ENCODE data around the gene TNNI3. TPM values are rescaled to one million over a fixed set of nuclear protein-coding genes. Genes with fewer than 3 reads are reported as not detected.

Gene TNNI3
- total and polyA plus RNA-seq, 4 donors, result 0.51 to 14.1 TPM; not detected in 2

DNA sequence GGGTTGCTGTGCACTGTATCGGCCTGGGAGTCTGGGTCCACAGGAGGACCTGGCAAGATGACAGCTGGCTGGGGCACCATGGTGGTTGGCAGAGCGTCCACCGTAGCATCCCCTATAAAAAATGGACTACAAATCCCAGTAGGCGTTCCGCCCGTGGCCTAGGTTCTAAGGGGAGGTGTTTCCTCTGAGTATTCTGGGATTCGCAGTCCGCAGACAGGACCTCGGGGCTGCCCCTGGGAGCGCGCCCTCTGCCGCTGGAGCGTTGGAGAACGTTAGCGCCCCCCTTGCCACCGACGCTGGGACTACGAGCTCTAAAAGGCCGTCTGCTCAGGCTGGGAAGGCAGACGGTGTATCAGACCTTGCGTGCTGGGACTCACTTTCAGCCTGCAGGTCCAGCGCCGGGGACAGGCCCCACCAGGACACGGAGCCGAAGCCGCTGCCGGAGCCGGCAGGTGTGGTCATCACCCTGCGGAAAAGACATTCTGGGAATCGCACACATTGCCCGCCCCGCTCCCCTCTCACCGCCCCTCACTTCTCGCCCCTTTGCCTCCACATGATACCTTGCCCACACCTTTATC lies 8.5 kb upstream of the TNNI3 start:
- Histone ChIP-seq H3K9me3 (ENCODE audit: control insufficient read depth, low read length) (no peaks in the 10 kb centered on the region), H3K36me3 (ENCODE audit: control insufficient read depth in 1 of 2, insufficient read depth in 2 of 2, low read length in 1 of 2) (no peaks in the 10 kb centered on the region), H3K27ac (ENCODE audit: low read depth in 1 of 2, low read length in 2 of 2) (no peak overlapping the region), H3K27me3 (ENCODE audit: control insufficient read depth in 1 of 2, insufficient read depth in 2 of 2, low read length in 1 of 2) (peaks cover 0 to 2% of the 10 kb centered on the region in 2 donors), H3K4me1 (ENCODE audit: control insufficient read depth in 1 of 2, insufficient read depth in 2 of 2, low read length in 2 of 2) (no peaks in the 10 kb centered on the region), H3K4me3 (ENCODE audit: low read length in 2 of 2) (no peak overlapping the region)
- ATAC-seq (ENCODE audit: low FRiP score), result peak; percentile 17
- intact Hi-C loops (cut with DNase I), result no loop called here
- peak in 1 of 2 donors; percentile 69 for DNase-seq
- WGBS, 2 donors, result 1 to 2% methylated on average over 34 of the region's 34 CpGs

DNA sequence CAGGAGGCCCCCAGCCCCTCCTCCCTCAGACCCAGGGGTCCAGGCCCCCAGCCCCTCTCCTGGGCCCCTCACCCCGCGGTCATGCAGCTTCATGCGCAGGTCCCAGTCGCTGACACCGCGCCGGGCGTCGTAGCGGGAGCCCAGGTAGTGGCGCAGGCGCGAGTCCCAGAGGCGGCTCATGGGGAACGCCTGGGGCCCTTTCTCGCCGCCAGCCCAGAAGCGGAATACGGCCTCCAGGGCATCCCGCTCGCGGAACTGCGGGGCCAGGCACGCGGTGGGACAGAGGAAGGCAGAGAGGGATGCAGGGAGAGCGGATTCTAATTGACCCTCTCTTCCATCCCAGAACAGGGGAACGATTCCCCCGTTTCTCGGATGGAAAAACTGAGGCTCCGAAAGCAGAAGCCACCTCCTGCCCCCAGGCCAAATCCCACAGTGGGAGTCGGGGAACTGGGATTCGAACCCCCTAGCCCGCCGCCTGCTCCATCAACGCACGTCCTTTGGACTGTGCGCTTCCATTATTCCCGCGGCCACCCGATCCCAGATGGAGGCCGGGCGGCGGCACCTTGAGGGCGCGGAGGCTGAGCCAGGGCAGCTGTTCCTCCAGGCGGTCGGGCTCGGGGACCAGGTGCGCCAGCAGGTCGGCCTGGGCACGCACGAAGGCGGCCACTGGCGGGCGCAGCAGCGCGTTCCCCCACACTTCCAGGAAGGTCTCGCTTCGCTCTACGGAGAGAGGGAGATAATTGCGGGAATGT lies 4.2 kb upstream of the TNNI3 start:
- Histone ChIP-seq H3K36me3 (ENCODE audit: control insufficient read depth in 1 of 2, insufficient read depth in 2 of 2, low read length in 1 of 2) (no peaks in the 10 kb centered on the region), H3K9me3 (ENCODE audit: control insufficient read depth, low read length) (no peaks in the 10 kb centered on the region), H3K4me3 (ENCODE audit: low read length in 2 of 2) (no peak overlapping the region), H3K4me1 (ENCODE audit: control insufficient read depth in 1 of 2, insufficient read depth in 2 of 2, low read length in 2 of 2) (no peaks in the 10 kb centered on the region), H3K27ac (ENCODE audit: low read depth in 1 of 2, low read length in 2 of 2) (no peak overlapping the region), H3K27me3 (ENCODE audit: control insufficient read depth in 1 of 2, insufficient read depth in 2 of 2, low read length in 1 of 2) (no peaks in the 10 kb centered on the region)
- ATAC-seq (ENCODE audit: low FRiP score) (no peak), DNase-seq (no peak)
- 25 to 32% methylated on average over 54 to 61 of the region's 61 CpGs for WGBS, 2 donors
- intact Hi-C loops (cut with DNase I), result no loop called here

DNA sequence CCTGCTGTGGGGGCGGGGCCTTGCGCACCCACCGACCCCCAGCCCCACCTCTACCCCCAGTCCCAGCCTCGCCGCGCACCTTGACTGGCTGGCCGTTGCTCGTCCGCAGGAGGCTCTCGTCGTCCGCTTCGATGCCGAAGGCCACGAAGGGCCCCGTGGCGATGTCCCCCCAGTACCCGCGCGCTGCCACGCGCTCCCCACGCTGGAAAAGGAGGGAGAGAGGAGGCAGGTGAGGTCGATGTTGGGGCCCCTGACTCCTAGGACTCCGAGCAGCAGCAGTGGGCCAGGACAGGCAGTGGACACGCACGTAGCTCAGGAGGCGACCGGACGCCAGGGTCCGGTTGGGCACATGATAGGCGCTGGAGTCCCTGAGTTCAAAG lies 3.4 kb upstream of the TNNI3 start:
- ATAC-seq (ENCODE audit: low FRiP score) (no peak), DNase-seq (no peak)
- Histone ChIP-seq H3K27me3 (ENCODE audit: control insufficient read depth in 1 of 2, insufficient read depth in 2 of 2, low read length in 1 of 2) (no peaks in the 10 kb centered on the region), H3K4me1 (ENCODE audit: control insufficient read depth in 1 of 2, insufficient read depth in 2 of 2, low read length in 2 of 2) (no peaks in the 10 kb centered on the region), H3K4me3 (ENCODE audit: low read length in 2 of 2) (no peak overlapping the region), H3K9me3 (ENCODE audit: control insufficient read depth, low read length) (no peaks in the 10 kb centered on the region), H3K27ac (ENCODE audit: low read depth in 1 of 2, low read length in 2 of 2) (no peak overlapping the region), H3K36me3 (ENCODE audit: control insufficient read depth in 1 of 2, insufficient read depth in 2 of 2, low read length in 1 of 2) (no peaks in the 10 kb centered on the region)
- intact Hi-C loops (cut with DNase I), result no loop called here
- WGBS, 2 donors, result 8 to 16% methylated on average over 22 to 32 of the region's 32 CpGs

DNA sequence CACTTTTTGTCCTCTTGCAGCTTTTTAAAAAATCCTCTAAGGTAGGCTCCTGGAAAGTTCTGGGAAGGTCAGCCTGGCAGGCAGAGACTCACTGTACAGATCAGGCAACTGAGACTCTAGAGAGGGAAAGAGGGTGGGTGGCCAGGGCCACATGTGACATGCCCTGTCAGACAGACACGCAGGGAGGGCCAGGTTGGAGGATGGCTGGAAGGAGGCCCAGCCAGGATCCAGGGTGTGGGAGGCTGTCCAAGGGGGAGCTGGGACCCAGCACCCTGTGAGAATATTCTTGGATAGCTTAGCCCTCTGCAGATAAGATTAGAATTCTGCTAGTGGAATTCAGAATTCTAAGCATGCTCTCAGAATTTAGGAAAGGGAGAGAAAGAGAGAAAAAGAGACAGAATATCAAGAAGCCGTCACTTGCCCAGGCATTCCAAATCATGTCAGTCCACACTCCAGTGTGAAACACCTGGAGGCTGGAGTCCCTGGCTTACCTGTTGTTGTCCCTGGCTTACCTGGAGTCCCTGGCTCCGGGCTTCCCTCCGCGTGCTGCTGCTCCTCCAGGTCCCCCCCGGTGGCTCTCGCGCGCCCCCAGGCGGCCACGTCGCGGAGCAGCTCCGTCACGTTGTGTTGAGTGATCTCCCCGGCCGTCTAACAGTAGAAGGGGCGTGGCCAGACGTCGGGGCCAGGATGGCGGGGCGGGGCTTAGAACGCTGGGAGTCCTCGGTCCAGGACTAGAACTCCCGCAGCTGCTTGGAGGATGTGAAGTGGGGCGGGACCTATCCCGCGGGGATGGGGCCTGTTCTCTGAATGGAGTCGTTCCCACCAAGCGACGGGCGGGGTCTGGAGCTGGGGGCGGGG lies 2.8 kb upstream of the TNNI3 start:
- 1 to 3% methylated on average over 30 to 33 of the region's 33 CpGs for WGBS, 2 donors
- Histone ChIP-seq H3K27ac (ENCODE audit: low read depth in 1 of 2, low read length in 2 of 2) (no peak overlapping the region), H3K4me1 (ENCODE audit: control insufficient read depth in 1 of 2, insufficient read depth in 2 of 2, low read length in 2 of 2) (no peaks in the 10 kb centered on the region), H3K36me3 (ENCODE audit: control insufficient read depth in 1 of 2, insufficient read depth in 2 of 2, low read length in 1 of 2) (no peaks in the 10 kb centered on the region), H3K9me3 (ENCODE audit: control insufficient read depth, low read length) (no peaks in the 10 kb centered on the region), H3K4me3 (ENCODE audit: low read length in 2 of 2) (no peak overlapping the region), H3K27me3 (ENCODE audit: control insufficient read depth in 1 of 2, insufficient read depth in 2 of 2, low read length in 1 of 2) (no peaks in the 10 kb centered on the region)
- intact Hi-C loops (cut with DNase I), result no loop called here
- peak; percentile 82 to 92 for DNase-seq
- peak; percentile 73 for ATAC-seq (ENCODE audit: low FRiP score)

DNA sequence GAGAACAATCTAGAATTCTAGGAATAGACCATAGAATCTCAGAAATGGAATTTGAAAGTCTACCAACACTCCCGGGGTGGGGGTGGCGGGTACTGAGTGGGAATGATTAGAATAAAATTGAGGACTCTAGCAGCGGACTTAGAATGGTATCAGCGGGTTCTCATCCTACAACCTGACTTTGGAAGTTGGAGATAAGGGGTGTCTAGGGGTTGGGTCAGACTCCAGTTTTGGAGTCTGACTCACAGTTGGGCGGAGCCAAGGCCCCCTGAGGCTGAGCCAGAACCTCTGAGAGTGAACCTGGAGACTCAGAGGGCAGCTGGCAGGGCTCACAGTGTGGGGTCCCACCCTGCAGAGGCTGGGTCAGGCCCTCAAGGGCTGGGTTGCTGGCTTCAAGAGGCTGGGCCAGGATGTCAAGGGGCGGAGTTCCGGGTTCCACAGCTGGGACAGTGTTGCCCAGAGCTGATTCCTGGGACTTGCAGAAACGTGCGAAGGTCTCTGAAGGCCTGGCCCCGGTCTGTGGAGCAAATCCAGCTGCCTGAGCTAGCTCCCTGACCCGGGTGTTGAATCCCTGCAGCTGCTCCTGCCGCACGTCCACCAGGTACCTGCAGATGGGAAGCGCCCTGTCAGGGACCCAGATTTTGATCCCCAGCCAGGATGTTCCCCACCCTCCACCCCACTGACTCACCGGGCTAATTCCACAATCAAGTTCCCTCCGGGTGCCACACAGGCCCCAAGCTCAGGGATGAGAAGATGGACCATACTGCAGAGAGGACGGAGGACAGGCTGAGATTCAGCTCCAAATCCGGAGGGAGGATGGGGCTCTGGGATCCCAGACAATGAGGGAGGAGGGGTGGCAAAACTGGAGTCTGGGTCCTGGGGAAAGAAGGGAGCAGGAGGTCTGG lies 1.6 kb upstream of the TNNI3 start:
- Histone ChIP-seq H3K27ac (ENCODE audit: low read depth in 1 of 2, low read length in 2 of 2) (no peak overlapping the region), H3K36me3 (ENCODE audit: control insufficient read depth in 1 of 2, insufficient read depth in 2 of 2, low read length in 1 of 2) (no peaks in the 10 kb centered on the region), H3K4me3 (ENCODE audit: low read length in 2 of 2) (no peak overlapping the region), H3K4me1 (ENCODE audit: control insufficient read depth in 1 of 2, insufficient read depth in 2 of 2, low read length in 2 of 2) (no peaks in the 10 kb centered on the region), H3K9me3 (ENCODE audit: control insufficient read depth, low read length) (no peaks in the 10 kb centered on the region), H3K27me3 (ENCODE audit: control insufficient read depth in 1 of 2, insufficient read depth in 2 of 2, low read length in 1 of 2) (no peaks in the 10 kb centered on the region)
- WGBS, 2 donors, result 37 to 51% methylated on average over 18 of the region's 18 CpGs
- ATAC-seq (ENCODE audit: low FRiP score) (no peak), DNase-seq (no peak)
- intact Hi-C loops (cut with DNase I), result no loop called here

DNA sequence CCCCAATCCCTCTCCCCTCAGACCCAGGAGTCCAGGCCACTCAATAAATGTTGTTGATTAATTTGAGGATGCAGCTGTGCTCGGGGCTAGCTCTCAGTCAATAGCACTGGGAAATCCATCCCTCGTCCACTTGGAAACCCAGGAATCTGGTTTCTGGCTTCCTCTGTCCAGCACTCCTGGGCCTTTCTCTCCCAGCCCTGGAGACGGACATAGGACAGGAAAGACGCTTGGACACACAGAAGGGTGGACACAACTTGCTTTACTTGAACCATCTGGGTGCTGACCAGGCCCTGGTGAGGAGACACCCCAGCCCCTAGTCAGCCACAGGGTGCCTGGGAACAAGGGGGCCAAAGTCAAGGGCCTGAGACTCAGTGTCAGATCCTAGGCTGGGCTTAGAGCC lies 891 bp upstream of the TNNI3 start:
- intact Hi-C loops (cut with DNase I), result no loop called here
- Histone ChIP-seq H3K27ac (ENCODE audit: low read depth in 1 of 2, low read length in 2 of 2) (no peak overlapping the region), H3K9me3 (ENCODE audit: control insufficient read depth, low read length) (no peaks in the 10 kb centered on the region), H3K36me3 (ENCODE audit: control insufficient read depth in 1 of 2, insufficient read depth in 2 of 2, low read length in 1 of 2) (no peaks in the 10 kb centered on the region), H3K4me1 (ENCODE audit: control insufficient read depth in 1 of 2, insufficient read depth in 2 of 2, low read length in 2 of 2) (no peaks in the 10 kb centered on the region), H3K27me3 (ENCODE audit: control insufficient read depth in 1 of 2, insufficient read depth in 2 of 2, low read length in 1 of 2) (no peaks in the 10 kb centered on the region), H3K4me3 (ENCODE audit: low read length in 2 of 2) (no peak overlapping the region)
- DNase-seq (no peak), ATAC-seq (ENCODE audit: low FRiP score) (no peak)
- 77 to 78% methylated on average over 4 of the region's 4 CpGs for WGBS, 2 donors

DNA sequence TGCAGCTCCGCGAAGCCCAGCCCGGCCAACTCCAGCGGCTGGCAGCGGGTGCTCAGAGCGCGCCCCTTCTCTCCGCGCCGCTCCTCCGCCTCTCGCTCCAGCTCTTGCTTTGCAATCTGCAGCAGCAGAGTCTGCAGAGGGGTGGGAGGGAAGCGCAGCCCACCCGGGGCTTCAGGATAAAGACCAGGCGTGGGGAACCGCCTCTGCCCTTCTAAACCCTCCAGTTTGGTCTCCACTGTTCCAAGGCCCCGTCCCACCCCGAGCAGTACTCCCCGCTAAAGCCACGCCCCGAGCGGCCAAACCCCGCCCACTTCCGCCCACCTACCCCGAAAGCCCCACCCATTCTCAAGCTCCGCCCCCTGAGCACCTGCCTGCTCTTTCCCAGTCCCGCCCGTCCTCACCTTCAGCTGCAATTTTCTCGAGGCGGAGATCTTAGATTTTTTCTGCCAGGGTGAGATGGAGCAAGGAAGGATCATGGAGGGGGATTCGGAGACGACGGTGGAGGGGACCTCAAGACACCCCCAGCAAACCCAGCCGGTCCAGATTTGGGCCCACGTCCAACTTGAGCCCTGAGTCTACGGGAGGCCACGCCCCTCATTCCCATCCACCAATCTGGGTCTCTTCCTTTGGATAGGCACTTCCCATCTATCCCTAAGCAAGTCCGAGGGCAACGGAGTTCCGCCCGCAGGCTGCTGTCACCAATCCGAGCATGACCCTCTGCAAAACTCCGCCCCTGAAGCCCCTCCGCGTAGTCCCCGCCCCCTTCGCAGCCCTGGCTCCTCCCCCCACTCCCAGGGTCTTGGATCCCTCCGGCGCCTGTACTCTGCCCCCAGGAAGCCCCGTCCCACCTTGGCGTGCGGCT lies 1.1 kb downstream of the TNNI3 start:
- ATAC-seq (ENCODE audit: low FRiP score) (no peak), DNase-seq (no peak)
- intact Hi-C loops (cut with DNase I), result no loop called here
- Histone ChIP-seq H3K36me3 (ENCODE audit: control insufficient read depth in 1 of 2, insufficient read depth in 2 of 2, low read length in 1 of 2) (no peaks in the 10 kb centered on the region), H3K9me3 (ENCODE audit: control insufficient read depth, low read length) (no peaks in the 10 kb centered on the region), H3K4me1 (ENCODE audit: control insufficient read depth in 1 of 2, insufficient read depth in 2 of 2, low read length in 2 of 2) (no peaks in the 10 kb centered on the region), H3K27ac (ENCODE audit: low read depth in 1 of 2, low read length in 2 of 2) (no peak overlapping the region), H3K27me3 (ENCODE audit: control insufficient read depth in 1 of 2, insufficient read depth in 2 of 2, low read length in 1 of 2) (no peaks in the 10 kb centered on the region), H3K4me3 (ENCODE audit: low read length in 2 of 2) (no peak overlapping the region)
- 3 to 5% methylated on average over 48 to 52 of the region's 52 CpGs for WGBS, 2 donors
